Activated CD4-positive, alpha-beta T cell treated with anti-CD3 and anti-CD28 coated beads for 48 hours (primary cell): ENCODE data around the gene SIGLECL1.

Experiments
- DNase-seq: peaks from one replicate; pipeline ENCODE4 v3.0.0-alpha.2; 2020

The SIGLECL1 gene

GRCh38 chr19:51297406-51297805 lies 46.5 kb downstream of the SIGLECL1 start:
- no peak for DNase-seq

- no peak for DNase-seq
Measured at GRCh38 chr19:51301266-51301665, 50.4 kb downstream of the SIGLECL1 start.

GRCh38 chr19:51305479-51305878 lies 54.6 kb downstream of the SIGLECL1 start:
- DNase-seq, result no peak

GRCh38 chr19:51311351-51312257 lies 60.7 kb downstream of the SIGLECL1 start, which contains the start of gene IGLON5:
IGLON5 (plus strand) TSS chr19:51311644; CDS start chr19:51311848, 204 bp downstream.
- DNase-seq, result no peak

- no peak for DNase-seq
Measured at GRCh38 chr19:51316688-51317087, 65.8 kb downstream of the SIGLECL1 start.

- DNase-seq, result no peak
Measured at GRCh38 chr19:51317376-51317775, 66.5 kb downstream of the SIGLECL1 start.

- no peak for DNase-seq
Measured at GRCh38 chr19:51317968-51318367, 67.1 kb downstream of the SIGLECL1 start.
